ENCODE data around the gene C12orf75.
A peak's percentile ranks its signal among the peaks of the same experiment; 100 is the strongest.
"Not testable (repeated sequence)": the region's sequence is repeated elsewhere in the genome, so short reads cannot be mapped to it uniquely, and the experiment has no call there.

C12orf75 gene

GRCh38 chr12:105331805-105332251 lies 1.3 kb downstream of the C12orf75 start:
- DNase-seq (ENCODE audit: low read depth in 2 of 2): no peak
- H3K4me3 ChIP-seq (replicated peaks in 1 of 2; ENCODE audit: low read depth in 2 of 2, low read length in 2 of 2): peak overlapping the region in 1 of 2 donors; percentile 72
- TF ChIP-seq CTCF (IDR thresholded peaks at IDR 0.05; ENCODE audit: low read depth, low read length): no peak

- H3K4me3 ChIP-seq (replicated peaks in 1 of 2; ENCODE audit: low read depth in 2 of 2, low read length in 2 of 2); DNase-seq (ENCODE audit: low read depth in 2 of 2): not testable (repeated sequence)
Measured at GRCh38 chr12:105332286-105332685, 1.8 kb downstream of the C12orf75 start.

GRCh38 chr12:105332925-105333324 lies 2.4 kb downstream of the C12orf75 start:
- DNase-seq (ENCODE audit: low read depth in 2 of 2): no peak
- no peak for TF ChIP-seq CTCF (IDR thresholded peaks at IDR 0.05; ENCODE audit: low read depth, low read length)
- H3K4me3 ChIP-seq (replicated peaks in 1 of 2; ENCODE audit: low read depth in 2 of 2, low read length in 2 of 2): no peak overlapping the region

GRCh38 chr12:105334001-105334400 lies 3.5 kb downstream of the C12orf75 start:
- no peak for TF ChIP-seq CTCF (IDR thresholded peaks at IDR 0.05; ENCODE audit: low read depth, low read length)
- no peak overlapping the region for H3K4me3 ChIP-seq (replicated peaks in 1 of 2; ENCODE audit: low read depth in 2 of 2, low read length in 2 of 2)

GRCh38 chr12:105334582-105334981 lies 4.1 kb downstream of the C12orf75 start:
- no peak overlapping the region for H3K4me3 ChIP-seq (replicated peaks in 1 of 2; ENCODE audit: low read depth in 2 of 2, low read length in 2 of 2)
- DNase-seq (ENCODE audit: low read depth in 2 of 2): peak in 1 of 2 donors; percentile 78
- no peak for TF ChIP-seq CTCF (IDR thresholded peaks at IDR 0.05; ENCODE audit: low read depth, low read length)

More at GRCh38 chr12:105334001-105334400, 3.5 kb downstream of the C12orf75 start:
- peak; percentile 60 to 81 for DNase-seq (ENCODE audit: low read depth in 2 of 2)

GRCh38 chr12:105335856-105336255 lies 5.4 kb downstream of the C12orf75 start:
- H3K4me3 ChIP-seq (replicated peaks in 1 of 2; ENCODE audit: low read depth in 2 of 2, low read length in 2 of 2): no peak overlapping the region
- DNase-seq (ENCODE audit: low read depth in 2 of 2): no peak
- TF ChIP-seq CTCF (IDR thresholded peaks at IDR 0.05; ENCODE audit: low read depth, low read length): no peak

- DNase-seq (ENCODE audit: low read depth in 2 of 2): no peak
- no peak overlapping the region for H3K4me3 ChIP-seq (replicated peaks in 1 of 2; ENCODE audit: low read depth in 2 of 2, low read length in 2 of 2)
- no peak for TF ChIP-seq CTCF (IDR thresholded peaks at IDR 0.05; ENCODE audit: low read depth, low read length)
Measured at GRCh38 chr12:105336411-105336810, 5.9 kb downstream of the C12orf75 start.

Data from cardiac fibroblast (primary cell).